K562 (cell line): ENCODE measurements around the gene GLTP. TPM values are rescaled to one million over a fixed set of nuclear protein-coding genes. Genes with fewer than 3 reads are reported as not detected.

Experiments
- ATF7 ChIP-seq: fragments of 450-650 bp; IDR thresholded peaks from 2 replicates; pipeline ENCODE4 v1.7.1; 2014; ENCODE audit warnings: mild to moderate bottlenecking, moderate library complexity
- CBX3 ChIP-seq, 2 experiments: IDR thresholded peaks; 1 replicate in 1 of 2; 2 replicates in 1 of 2; pipeline ENCODE4 v1.6.1; 2012; ENCODE audit warnings: inconsistent platforms in 2 of 2, low read length in 2 of 2, borderline replicate concordance in 1 of 2, control low read depth in 1 of 2
- CC2D1A ChIP-seq: fragments of 450-650 bp; IDR thresholded peaks from 2 replicates; pipeline ENCODE4 v1.6.1; 2017; ENCODE audit warnings: mild to moderate bottlenecking
- CXXC5 ChIP-seq: fragments of 250-450 bp; sonication (Bioruptor Pico); IDR thresholded peaks from 2 replicates; pipeline ENCODE4 v1.8.0; 2022; ENCODE audit warnings: inconsistent platforms, mild to moderate bottlenecking, moderate library complexity
- FOXJ3 ChIP-seq: sonication (generic); formaldehyde crosslinking; IDR thresholded peaks from 2 replicates; pipeline ENCODE4 v1.4.0; 2020; ENCODE audit warnings: mild to moderate bottlenecking, missing genetic modification reagents
- FOXK2 ChIP-seq, 2 experiments: fragments of 450-650 bp; IDR thresholded peaks in 1 of 2; conservative IDR thresholded peaks in 1 of 2; 2 replicates each; pipeline ENCODE4 v1.6.1; 2016; ENCODE audit warnings: low read depth in 2 of 2, mild to moderate bottlenecking in 1 of 2
- MAZ ChIP-seq, 2 experiments: fragments of 450-650 bp in 1 of 2; sonication (generic) in 1 of 2; formaldehyde crosslinking; IDR thresholded peaks in 1 of 2; conservative IDR thresholded peaks in 1 of 2; 2 replicates each; pipeline versions ENCODE4 v1.4.0 to v1.5.0; 2020; ENCODE audit warnings: mild to moderate bottlenecking in 1 of 2, missing genetic modification reagents in 1 of 2
- MCM7 ChIP-seq, 2 experiments: fragments of 450-650 bp; IDR thresholded peaks; 2 replicates each; pipeline ENCODE4 v1.6.1; 2016 to 2018
- NELFE ChIP-seq: IDR thresholded peaks from 2 replicates; pipeline ENCODE4 v1.6.1; 2011; ENCODE audit warnings: mild to moderate bottlenecking; ENCODE audit not compliant: insufficient read depth, insufficient read length
- NFATC3 ChIP-seq: fragments of 450-650 bp; IDR thresholded peaks from 2 replicates; pipeline ENCODE4 v1.6.1; 2017; ENCODE audit warnings: mild to moderate bottlenecking
- POLR2AphosphoS2 ChIP-seq: IDR thresholded peaks from 2 replicates; pipeline ENCODE4 v1.6.1; 2012; ENCODE audit warnings: low read length, improper control_type of control experiment
- SMC3 ChIP-seq: conservative IDR thresholded peaks from 2 replicates; pipeline ENCODE4 v1.6.1; 2011; ENCODE audit warnings: low read depth, low read length, improper control_type of control experiment; ENCODE audit not compliant: insufficient read depth
- TAF15 ChIP-seq: fragments of 200-400 bp; formaldehyde crosslinking; IDR thresholded peaks from 2 replicates; pipeline ENCODE4 v1.6.1; 2017; ENCODE audit warnings: mild to moderate bottlenecking, low read depth, low read length, moderate library complexity
- ZBED1 ChIP-seq: IDR thresholded peaks from 2 replicates; pipeline ENCODE4 v1.6.1; 2014
- ZC3H4 ChIP-seq: sonication (generic); formaldehyde crosslinking; IDR thresholded peaks from 2 replicates; pipeline ENCODE4 v1.9.0; 2021; ENCODE audit warnings: missing genetic modification reagents, borderline replicate concordance
- ZNF408 ChIP-seq: fragments of 250-450 bp; sonication (Bioruptor Pico); IDR thresholded peaks from 2 replicates; pipeline ENCODE4 v1.4.0; 2020; ENCODE audit warnings: low read depth, mild to moderate bottlenecking, moderate library complexity
- ZNF75A ChIP-seq: fragments of 450-650 bp; formaldehyde crosslinking; IDR thresholded peaks from 2 replicates; pipeline ENCODE4 v1.4.0; 2020; ENCODE audit warnings: mild to moderate bottlenecking
- polyA plus RNA-seq, 8 experiments: library from polyadenylated mRNA; depleted of rRNA in 4 of 8; stranded (reverse) in 5 of 8; unstranded in 3 of 8; fragments of >200 nt; fragmentation: Nextera tagmentation in 2 of 8; fragmentation: Illumina TruSeq in 1 of 8; extraction: Ambion mirVana in 2 of 8; extraction: Trizol in 1 of 8; gene quantifications; 2 replicates each; pipeline versions ENCODE4 v1.2.1 to v1.2.3, GENCODE V29; 2011 to 2014; ENCODE audit warnings: inconsistent platforms in 1 of 8, missing spikeins in 1 of 8
- total RNA-seq, 7 experiments: library from RNA; depleted of rRNA in 6 of 7; stranded (reverse); fragments of >200 nt in 6 of 7; fragmentation: Illumina TruSeq in 2 of 7; extraction: Trizol in 2 of 7; gene quantifications; 2 replicates each; pipeline versions ENCODE4 v1.2.1 to v1.2.3, GENCODE V29; 2011 to 2021; ENCODE audit warnings: low replicate concordance in 1 of 7
- TF ChIP-seq, protein P1 (sequence below): fragments of 450-650 bp; formaldehyde crosslinking; IDR thresholded peaks from 2 replicates; pipeline ENCODE4 v1.4.0; 2020; ENCODE audit warnings: mild to moderate bottlenecking, moderate library complexity
- TF ChIP-seq, protein P2 (sequence below): fragments of 450-650 bp; formaldehyde crosslinking; IDR thresholded peaks from 2 replicates; pipeline ENCODE4 v1.4.0; 2020; ENCODE audit warnings: mild to moderate bottlenecking, moderate library complexity
- TF ChIP-seq, protein P3 (sequence below): fragments of 450-650 bp; formaldehyde crosslinking; IDR thresholded peaks from 2 replicates; pipeline ENCODE4 v1.4.0; 2020; ENCODE audit warnings: mild to moderate bottlenecking, mixed read lengths
- TF ChIP-seq, protein P4 (sequence below): fragments of 250-450 bp; sonication (Bioruptor Pico); IDR thresholded peaks from 2 replicates; pipeline ENCODE4 v1.5.0; 2021; ENCODE audit warnings: mild to moderate bottlenecking, moderate library complexity

The GLTP gene
- total and polyA plus RNA-seq, 9 of the 15 experiments (the other 6 are each of a cell fraction or from before 2014, with no cell fraction given), result 4.4 to 8.3 (median 6.1) TPM

DNA sequence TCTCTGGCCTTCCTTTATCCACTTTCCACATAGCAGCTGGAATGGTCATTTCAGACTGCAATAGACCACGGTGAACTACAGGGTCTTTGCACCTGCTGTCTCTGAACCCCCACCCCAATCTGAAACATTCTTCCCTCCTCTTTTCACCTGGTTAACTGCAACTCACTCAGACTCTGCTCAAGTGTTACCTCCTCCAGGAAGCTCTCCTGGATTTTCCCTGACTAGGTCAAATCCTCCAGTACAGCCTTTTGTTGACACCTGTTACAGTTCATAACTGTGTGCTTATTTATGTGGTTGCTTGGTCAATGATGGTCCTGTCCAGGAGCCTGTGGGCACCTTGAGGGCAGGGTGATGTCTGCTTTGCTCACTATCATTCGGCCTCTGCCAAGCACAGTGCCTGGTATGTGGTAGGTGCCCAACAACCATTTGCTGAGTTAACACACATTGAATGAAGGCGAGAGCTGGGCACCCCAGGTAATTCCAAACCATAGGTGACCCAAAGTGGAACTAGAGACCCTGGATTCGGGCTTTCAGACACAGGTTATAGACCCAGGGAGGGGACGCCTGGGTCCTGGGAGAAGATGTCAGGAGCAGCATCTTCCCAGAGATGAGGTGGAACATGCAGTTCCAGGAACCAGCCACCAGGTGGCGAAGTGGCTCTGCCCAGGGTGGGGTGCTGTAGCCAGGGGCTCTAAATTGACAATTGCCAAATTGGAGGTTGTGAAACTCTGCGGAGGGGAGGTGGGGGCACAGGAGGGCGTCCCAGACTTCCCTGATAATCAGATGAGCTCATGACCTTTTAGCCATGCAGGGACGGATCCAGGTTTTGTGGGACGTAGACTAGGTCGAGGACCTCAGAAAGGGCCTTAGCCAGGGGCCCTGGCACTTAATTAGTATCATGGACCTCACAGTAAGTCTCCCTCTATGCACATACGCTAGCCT, 75.2 kb downstream of the GLTP start (continued):
- TF ChIP-seq, protein P1, sequence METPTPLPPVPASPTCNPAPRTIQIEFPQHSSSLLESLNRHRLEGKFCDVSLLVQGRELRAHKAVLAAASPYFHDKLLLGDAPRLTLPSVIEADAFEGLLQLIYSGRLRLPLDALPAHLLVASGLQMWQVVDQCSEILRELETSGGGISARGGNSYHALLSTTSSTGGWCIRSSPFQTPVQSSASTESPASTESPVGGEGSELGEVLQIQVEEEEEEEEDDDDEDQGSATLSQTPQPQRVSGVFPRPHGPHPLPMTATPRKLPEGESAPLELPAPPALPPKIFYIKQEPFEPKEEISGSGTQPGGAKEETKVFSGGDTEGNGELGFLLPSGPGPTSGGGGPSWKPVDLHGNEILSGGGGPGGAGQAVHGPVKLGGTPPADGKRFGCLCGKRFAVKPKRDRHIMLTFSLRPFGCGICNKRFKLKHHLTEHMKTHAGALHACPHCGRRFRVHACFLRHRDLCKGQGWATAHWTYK, result no peak
- TF ChIP-seq TAF15, result no peak
- TF ChIP-seq ZNF408, result no peak
- TF ChIP-seq ZC3H4 (CRISPR knock-in tag), result no peak
- no peak for TF ChIP-seq CXXC5 (CRISPR knock-in tag)
- peak; percentile 13 to 29; a peak in 1 of 4 replicates for TF ChIP-seq MAZ (CRISPR knock-in tag; conservative IDR thresholded peaks at IDR 0.05 in 1 of 2, IDR thresholded peaks at IDR 0.05 in 1 of 2)
- TF ChIP-seq NFATC3, result no peak
- TF ChIP-seq, protein P2, sequence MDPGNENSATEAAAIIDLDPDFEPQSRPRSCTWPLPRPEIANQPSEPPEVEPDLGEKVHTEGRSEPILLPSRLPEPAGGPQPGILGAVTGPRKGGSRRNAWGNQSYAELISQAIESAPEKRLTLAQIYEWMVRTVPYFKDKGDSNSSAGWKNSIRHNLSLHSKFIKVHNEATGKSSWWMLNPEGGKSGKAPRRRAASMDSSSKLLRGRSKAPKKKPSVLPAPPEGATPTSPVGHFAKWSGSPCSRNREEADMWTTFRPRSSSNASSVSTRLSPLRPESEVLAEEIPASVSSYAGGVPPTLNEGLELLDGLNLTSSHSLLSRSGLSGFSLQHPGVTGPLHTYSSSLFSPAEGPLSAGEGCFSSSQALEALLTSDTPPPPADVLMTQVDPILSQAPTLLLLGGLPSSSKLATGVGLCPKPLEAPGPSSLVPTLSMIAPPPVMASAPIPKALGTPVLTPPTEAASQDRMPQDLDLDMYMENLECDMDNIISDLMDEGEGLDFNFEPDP (CRISPR knock-in tag), result no peak
- TF ChIP-seq ZBED1, result no peak
- TF ChIP-seq CC2D1A, result 0 out of 2 replicates have a peak, but pooled peaks have one; percentile 19
- TF ChIP-seq, protein P3, sequence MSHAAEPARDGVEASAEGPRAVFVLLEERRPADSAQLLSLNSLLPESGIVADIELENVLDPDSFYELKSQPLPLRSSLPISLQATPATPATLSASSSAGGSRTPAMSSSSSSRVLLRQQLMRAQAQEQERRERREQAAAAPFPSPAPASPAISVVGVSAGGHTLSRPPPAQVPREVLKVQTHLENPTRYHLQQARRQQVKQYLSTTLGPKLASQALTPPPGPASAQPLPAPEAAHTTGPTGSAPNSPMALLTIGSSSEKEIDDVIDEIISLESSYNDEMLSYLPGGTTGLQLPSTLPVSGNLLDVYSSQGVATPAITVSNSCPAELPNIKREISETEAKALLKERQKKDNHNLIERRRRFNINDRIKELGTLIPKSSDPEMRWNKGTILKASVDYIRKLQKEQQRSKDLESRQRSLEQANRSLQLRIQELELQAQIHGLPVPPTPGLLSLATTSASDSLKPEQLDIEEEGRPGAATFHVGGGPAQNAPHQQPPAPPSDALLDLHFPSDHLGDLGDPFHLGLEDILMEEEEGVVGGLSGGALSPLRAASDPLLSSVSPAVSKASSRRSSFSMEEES, result no peak
- TF ChIP-seq SMC3, result peak; percentile 92
- TF ChIP-seq MCM7 (IDR thresholded peaks at IDR 0.05), result no peak
- TF ChIP-seq FOXK2 (conservative IDR thresholded peaks at IDR 0.05 in 1 of 2, IDR thresholded peaks at IDR 0.05 in 1 of 2; ENCODE audit: low read depth in 2 of 2), result no peak
- no peak for TF ChIP-seq POLR2AphosphoS2
- TF ChIP-seq, protein P4, sequence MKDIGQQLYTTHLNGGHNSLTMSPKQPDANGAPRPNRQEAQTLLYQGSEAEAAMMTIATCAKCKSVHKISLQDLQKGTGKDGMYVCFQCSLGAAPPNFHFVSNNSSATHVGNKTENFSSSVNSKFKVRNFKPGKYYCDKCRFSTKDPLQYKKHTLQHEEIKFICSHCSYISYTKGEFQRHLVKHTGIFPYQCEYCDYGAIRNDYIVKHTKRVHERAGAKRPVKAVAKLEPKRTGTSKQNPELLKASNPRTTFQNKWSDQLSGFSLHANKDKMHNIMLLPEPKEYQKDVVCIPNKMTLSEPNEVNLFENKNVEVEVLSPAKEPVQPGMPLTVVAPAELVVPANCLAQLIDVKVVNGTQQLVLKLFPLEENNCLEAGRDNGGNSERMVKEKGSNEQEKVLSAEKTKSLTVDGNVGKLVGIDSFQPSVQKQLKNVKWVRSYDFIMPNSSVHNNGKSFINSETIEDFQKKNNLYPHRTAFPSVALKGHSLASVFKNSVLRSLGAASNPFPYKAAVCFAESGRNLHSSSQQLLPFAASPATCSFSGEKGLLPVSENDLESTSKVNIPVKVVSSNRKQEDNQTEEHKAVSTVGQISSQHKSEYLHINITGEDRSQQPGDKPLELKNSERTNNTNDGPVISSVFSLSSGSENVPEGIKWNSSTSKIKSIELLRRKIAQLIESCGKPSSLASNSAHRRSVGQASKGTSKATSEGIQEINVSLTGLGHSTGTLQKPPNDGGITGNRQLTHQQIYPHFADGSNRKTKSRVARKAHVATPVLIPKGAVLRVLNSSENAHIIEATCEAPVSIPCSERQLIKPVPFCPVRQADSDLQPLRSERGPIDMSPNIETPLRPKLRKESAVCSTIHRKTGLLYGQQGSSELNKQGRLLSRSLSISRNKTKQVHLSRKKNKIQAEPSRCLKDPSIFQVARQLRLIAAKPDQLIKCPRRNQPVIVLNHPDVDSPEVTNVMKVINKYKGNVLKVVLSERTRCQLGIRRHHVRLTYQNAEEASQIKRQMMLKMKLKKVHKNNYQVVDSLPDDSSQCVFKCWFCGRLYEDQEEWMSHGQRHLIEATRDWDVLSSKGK (CRISPR knock-in tag), result no peak
- no peak for TF ChIP-seq ZNF75A (CRISPR knock-in tag)
- no peak for TF ChIP-seq FOXJ3
- TF ChIP-seq NELFE, result no peak
- TF ChIP-seq CBX3 (IDR thresholded peaks at IDR 0.05; ENCODE audit: borderline replicate concordance in 1 of 2, low read length in 2 of 2), result no peak
- no peak for TF ChIP-seq ATF7
